GM19193 (cell line): ENCODE measurements around the gene GPR161.

Source experiments
- POLR2A ChIP-seq: IDR thresholded peaks from 4 replicates; pipeline ENCODE4 v1.6.1; 2011; ENCODE audit not compliant: insufficient read depth, insufficient read length; ENCODE audit errors: extremely low read depth

GPR161 gene

DNA sequence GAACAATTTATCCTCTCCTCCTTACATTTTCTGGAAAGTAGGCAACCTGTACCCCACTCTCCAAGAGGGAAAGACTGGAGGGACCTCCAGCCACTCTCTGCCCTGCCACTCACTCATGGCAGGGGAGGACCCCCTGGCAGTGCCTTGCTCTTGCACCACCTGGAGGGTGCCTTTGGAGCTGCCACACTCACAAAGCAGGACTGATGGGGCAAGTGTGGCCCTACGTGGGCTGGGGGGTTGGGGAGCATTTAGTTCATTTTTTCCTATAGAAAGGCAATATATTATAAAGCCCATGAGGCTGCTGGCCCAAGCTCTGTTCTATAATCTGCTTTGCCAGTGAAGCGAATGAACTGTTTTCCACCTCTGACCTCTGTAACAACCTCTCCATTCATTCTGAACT is 50.3 kb downstream of the GPR161 start:
- no peak for TF ChIP-seq POLR2A

DNA sequence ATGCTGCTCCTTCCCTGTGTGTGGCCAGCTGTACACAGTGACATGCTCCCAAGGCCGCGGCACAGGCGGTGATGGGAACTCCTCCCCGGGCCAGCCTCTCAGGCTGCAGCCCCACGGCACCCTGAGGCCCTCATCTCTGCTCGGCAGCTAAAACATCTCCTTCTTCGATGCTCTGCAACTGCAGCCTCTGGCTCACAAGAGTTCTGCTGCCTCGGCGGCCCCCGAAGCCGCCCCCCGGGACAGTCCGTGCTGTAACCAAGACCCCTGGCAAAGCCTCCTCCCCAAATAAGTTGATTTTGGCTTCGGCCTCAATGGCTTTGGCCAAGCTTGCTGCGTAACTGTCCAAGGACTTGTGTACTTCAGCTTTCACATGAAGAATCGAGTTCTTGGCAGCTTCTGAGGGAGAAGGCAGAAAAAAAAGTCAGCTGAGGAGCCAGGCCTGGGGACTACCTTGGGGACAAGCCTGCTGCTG is 51.3 kb downstream of the GPR161 start:
- TF ChIP-seq POLR2A = no peak

DNA sequence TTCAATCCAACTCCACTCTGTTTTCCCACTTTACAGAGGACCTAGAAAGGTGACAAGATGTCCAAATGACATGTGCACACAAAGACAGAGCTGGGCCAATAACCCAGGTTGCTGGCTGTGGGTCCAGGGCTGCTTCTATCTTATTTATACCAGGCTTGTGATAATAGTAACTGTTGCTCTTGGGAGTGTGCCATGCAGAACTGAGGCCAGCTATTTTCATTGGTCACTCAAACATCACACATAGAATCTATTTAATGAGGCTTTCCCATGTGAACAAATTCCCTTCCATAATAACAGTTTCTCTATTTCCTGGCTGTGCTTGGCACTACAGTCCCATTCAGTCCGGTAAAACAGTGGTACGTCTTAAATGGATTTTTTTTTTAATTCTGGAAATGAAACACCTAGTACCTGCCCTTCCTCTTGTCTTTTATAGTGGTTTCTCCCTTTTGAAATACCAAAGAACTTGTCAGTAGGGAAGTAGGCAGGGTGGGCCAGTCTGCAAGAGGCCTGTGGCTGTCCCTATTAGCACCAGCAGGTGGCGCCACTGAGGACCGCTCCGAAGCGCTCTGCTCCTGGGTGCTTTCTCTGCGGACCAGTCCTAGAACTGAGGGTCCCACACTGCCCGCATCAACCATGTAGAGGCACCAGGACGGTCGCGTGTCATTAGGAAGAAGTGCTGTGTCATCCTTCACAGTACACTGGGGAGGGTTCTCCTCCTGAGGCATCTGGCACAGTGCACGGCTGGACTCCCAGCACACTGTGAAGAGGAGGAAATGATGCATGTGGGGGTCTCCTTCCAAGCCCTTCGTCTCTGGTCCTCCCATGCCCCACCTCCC is 52.1 kb downstream of the GPR161 start:
- no peak for TF ChIP-seq POLR2A

DNA sequence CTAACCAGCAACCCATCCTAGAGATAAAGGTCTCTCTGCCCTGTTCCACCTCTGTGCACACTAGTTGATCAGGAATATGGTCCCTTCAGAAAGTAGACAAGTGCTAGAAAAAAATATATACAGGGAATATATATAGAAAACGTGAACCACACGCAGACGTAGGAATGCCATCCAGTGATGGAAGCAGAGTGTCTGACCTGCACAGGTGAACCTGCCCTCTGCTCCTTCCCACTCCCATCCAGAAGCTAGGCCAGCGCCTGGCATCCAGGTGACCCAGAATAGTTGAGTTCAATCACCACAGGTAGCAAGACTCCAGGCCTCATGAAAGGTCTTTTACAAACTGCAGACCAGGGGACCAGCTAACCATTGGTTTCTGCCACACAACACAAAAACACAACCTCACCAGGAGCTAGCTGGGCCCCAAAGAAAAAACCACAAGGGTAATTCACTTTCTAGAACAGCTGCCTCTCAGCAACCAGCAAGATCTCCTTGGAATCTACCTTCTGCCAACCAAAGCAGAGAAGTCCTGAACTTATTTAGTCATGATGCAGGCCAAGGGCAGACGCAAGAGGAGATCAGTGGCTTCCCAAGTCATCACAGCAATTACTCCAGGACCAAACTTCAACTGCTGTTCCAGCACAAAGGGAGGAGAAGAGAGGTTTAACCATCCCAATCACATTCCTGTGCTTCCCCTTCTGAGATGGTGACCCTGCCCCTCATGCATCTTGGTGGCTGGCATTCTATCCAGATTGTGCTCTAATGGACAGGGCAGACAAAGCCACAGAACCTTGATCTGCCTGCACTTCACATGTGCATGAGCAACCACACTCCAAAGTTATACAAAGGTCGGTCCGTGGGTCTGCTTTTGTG is 53.0 kb downstream of the GPR161 start:
- TF ChIP-seq POLR2A = no peak

DNA sequence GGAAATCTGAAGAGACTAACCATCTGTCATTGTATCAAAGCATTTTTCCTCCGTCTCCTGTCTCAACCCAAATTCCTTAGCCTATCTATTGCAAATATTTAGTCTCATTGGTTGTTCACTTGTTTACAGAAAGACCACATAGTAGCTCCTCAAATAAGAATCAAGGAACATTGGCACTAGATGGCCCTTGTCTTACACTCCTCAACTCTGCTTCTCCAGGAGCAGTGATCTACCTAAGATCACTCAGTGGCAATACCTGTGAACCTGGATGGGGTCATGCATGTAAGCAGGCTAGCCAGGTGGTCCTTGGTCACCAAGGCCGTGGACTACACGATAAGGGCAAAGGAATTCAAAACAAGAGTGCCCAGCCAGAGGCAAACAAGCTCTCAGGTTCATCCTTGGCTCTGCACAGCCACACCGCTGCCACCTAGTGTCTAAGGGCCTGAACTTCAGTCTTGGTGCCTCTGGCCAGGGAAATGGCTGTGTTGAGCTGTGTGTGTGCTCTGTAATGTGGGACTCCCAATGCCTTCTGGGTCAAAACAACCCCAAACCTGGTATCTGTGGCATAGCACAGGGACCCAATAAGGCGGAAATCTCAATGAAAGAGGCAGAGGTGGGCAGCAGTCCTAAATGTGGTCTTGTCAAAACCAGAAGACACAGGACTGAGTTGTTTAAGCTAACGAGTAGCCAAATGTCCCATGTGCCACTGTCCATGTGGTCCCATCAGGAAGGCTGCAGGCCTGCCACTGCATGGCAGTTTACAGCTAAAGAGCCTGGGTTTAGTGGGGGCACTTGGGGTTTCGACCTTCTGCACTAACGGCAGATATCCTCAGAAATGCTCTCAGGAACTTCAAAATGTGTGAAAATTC is 54.5 kb downstream of the GPR161 start:
- TF ChIP-seq POLR2A = no peak

DNA sequence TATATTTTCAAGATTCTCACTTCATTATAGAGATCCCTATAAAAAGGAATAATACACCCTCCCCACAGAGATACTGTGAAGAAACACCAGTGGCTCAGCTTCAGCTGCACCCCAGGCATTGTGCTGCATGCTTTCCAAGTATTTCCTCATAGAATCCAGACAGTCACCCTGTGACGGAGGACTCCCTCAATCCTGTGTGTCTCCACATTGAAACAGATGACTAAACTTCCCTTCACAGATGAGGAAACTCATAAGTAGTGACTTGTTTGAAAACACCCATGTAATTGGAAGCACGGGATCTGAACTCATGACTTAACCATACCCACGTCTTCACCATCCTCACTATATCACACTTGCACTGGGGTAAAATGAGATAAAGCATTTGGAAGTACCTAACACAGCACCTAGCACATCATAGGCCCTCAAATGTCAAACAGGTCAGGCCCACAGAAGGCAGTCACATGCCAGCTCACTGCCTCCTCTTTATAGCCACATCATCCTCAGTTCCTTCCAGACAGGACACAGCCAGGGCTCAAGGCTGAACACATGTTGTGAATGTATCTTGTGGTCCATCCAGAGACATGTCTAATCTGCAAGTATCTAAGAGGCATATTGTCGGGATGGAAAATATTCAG is 55.2 kb downstream of the GPR161 start:
- no peak for TF ChIP-seq POLR2A

DNA sequence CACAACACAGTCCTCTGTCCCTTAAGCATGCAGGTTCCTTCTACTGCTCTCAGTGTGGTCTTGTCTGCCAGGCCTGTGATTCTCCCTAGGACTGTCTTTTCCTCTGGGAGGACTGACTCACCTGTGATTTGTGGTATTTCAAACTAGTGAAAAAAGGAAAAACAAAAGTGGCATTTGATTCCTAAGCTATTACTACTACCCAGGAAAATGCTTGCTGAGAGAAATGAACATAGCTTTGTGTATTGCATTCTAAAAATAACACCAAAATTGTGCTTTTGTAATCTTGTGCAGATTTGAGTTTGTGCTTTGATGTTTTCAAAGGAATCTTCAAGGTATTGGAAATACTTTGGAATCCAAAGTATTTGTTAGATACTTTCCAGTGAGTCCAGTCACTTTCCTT is 57.0 kb downstream of the GPR161 start:
- no peak for TF ChIP-seq POLR2A

DNA sequence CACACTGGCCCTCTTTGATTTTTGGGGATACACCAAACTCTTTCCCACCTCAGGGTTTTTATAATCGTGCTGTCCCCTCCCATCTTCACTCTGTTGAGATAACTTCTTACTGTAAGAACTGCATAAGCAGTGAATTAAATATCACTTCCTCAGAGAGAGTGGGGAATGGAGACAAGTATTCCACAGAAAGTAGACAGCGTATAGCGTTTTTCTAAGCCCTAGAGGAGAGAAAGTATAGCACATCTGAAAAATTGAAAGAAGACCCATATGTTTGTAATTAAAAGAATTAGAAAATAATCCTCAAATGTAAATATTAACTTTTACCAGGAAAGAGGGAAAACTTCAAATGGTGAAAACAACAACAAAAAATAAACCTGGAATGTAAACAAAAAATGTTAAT is 67.3 kb downstream of the GPR161 start:
- TF ChIP-seq POLR2A = no peak

DNA sequence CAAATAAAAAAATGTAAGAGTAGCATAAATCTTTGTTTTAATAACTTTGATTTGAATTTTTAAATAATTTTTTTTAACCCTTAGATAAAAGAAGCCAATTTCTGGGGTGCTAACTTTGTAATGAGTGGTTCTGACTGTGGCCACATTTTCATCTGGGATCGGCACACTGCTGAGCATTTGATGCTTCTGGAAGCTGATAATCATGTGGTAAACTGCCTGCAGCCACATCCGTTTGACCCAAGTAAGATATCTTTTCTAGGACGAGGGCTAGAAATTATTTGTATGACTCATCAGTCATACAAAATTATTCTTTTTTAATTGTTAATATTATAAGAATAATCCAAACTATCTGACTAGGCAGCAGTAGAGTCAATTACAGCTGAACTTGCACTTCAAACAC is 71.2 kb downstream of the GPR161 start:
- no peak for TF ChIP-seq POLR2A

DNA sequence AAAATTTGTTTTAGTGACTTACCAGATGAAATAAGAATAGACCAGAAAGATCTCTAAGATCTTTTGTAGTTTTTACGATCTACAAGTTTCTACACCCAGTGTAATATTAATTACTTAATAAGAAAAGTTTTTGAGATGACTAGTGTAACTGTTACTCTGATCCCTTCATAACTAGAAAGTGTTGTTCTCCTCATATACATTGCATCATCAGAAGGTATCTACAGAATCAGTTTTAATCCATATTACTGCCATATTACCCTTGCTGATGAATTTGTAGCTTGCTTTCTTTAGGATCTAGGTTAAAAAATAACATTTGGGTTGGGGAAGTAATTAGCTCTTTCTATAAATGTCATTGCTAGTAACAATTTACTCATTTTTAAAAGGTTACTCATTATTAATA is 72.5 kb downstream of the GPR161 start:
- TF ChIP-seq POLR2A = no peak

DNA sequence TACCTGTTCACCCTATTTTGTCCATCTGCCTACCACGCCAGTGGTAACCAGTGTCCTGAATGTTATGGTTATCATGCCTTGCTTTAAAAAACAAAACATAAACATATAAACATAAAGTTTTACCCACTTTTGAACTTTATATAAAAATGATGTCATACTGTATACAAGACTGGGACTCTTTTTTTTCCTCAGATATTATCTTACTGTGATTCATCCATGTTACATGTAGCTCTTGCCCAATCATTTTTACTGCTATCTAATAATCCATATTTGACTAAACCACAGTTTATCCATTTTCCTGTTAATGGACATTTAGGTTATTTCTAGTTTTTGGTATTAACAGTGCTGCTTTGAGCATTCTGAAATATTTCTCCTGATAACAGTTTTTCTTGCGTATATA is 78.8 kb downstream of the GPR161 start:
- TF ChIP-seq POLR2A = no peak

DNA sequence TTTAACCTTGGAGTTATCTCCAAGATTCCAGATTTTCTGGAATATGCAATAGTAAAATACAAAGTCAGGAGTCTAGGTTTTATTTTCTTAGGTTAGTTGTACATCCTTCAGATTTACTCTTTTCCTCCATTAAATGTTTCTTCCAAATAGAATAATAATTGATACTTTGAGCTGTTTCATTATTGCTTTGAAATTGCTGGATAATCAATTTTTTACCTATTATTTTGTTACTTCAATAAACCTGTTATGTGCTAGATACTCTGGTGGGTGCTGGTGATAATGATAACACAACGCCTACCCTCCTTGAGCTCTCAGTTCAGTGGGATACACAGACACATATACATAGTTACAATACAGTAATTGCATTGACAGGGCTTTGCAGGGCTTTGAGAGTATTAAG is 79.4 kb downstream of the GPR161 start:
- no peak for TF ChIP-seq POLR2A

DNA sequence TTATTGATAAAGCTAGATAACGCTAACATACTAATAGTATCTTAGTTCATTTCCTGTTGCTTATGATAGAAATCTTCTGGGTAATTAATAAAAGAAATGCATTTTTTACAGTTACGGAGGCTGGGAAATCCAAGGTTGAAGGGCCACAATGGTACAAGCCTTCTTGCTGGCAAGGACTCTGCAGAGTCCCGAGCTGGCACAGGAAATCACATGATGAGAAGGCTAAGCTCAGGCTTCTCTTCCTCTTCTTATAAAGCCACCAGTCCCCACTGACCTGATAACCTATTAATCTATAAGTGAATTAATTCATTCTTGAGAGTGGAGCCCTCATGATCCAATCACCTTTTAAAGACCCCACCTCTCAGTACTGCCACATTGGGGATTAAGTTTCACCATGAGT is 82.6 kb downstream of the GPR161 start:
- TF ChIP-seq POLR2A = no peak

DNA sequence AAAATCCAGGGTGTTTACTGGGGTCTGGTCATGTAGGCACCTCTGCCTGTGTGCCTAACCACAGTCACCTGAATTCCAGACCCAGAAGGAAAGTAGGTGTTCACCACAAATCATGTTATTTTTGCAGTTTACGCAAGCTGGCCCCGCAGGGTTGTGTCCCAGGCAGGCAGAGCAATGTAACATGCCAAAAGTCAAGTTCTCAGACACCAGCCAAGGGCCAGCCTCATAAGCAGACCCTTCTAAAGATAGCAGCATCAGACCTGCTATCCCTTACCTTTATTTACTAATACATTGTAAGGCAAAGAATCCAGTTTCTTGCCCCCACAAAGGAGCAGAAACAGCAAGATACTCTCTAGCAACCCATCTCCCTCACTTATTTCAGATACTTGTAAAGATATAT is 83.0 kb downstream of the GPR161 start:
- no peak for TF ChIP-seq POLR2A

DNA sequence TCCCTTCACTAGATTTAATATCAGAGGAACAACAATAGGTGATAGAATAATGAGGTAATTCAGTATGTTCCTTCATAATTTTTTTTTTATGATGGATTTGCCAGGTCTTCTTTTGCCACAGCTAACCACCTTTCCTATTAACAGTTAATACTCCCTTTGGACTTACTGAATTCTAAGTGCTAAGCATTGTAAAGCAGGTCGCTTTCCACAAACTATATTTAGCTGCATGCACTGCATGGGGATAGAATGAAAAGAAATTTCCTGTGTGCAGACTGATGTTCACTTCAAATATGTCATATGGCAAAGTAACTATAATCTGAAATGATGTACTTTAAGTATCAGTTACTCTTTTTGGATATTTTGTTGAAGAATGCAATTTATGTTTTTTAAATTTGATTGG is 85.8 kb downstream of the GPR161 start:
- TF ChIP-seq POLR2A = no peak

DNA sequence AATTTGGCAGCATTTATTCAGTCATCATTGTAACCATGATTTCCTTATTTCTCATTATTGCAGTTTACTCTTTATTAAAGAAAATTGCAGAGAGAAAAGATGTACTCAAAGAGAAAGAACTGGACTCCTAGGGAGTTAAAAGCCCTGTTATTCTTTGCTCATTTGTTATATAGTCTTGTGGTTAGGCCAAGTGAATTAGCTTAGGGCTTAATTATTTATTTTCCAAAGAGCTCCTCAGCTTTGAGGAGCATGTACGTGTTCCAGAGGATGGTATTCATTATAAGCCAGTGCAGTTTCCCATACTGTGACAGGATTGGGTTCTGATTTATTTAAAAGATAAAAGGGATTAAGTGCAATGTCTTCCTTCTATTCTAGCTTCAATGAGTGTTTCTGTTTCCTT is 86.4 kb downstream of the GPR161 start:
- TF ChIP-seq POLR2A = no peak
